SK-N-SH (cell line): ENCODE measurements around the gene DCTN3. TPM values are rescaled to one million over a fixed set of nuclear protein-coding genes. Genes with fewer than 3 reads are reported as not detected.

Source experiments
- CTCF ChIA-PET: fragments of 300-600, 350-600 bp; formaldehyde crosslinking; extraction: SDS; loops from one replicate; lab custom pipeline; 2021; lab: Yijun Ruan, JAX
- POLR2A ChIA-PET: fragments of 350-600 bp; sonication (Branson Sonifier 250); formaldehyde crosslinking; extraction: SDS; loops from one replicate; lab custom pipeline; 2020; ENCODE audit warnings: antibody characterized with exemption, inconsistent platforms; lab: Yijun Ruan, JAX
- DNase-seq: peaks from one replicate; pipeline ENCODE4 v3.0.0; 2012
- H2AFZ ChIP-seq: fragments of 200-600 bp; sonication (generic); 2 replicates; pipeline ENCODE4 v1.8.1; 2016; ENCODE audit warnings: antibody characterized with exemption, mild to moderate bottlenecking, low read depth
- H3F3A ChIP-seq: fragments of 200-600 bp; sonication (generic); replicated peaks from 2 replicates; pipeline ENCODE3; 2016; ENCODE audit warnings: antibody characterized with exemption, mild to moderate bottlenecking; ENCODE audit not compliant: insufficient read depth
- H3K27ac ChIP-seq, 2 experiments: fragments of 200-500 bp in 1 of 2; fragments of 200-600 bp in 1 of 2; sonication (Bioruptor generic) in 1 of 2; sonication (generic), shearing (Covaris generic) in 1 of 2; 2 replicates each; pipeline versions ENCODE4 v1.5.1 to v1.6.1; 2014 to 2016; ENCODE audit warnings: low read depth in 2 of 2, inconsistent platforms in 1 of 2, low read length in 1 of 2, mild to moderate bottlenecking in 1 of 2, mixed read lengths in 1 of 2
- H3K27me3 ChIP-seq: fragments of 200-600 bp; sonication (generic), shearing (Covaris generic); 2 replicates; pipeline ENCODE4 v1.6.1; 2016; ENCODE audit warnings: mixed run types; ENCODE audit not compliant: insufficient read depth
- H3K36me3 ChIP-seq, 2 experiments: fragments of 200-500 bp in 1 of 2; fragments of 200-600 bp in 1 of 2; sonication (Bioruptor generic) in 1 of 2; sonication (generic) in 1 of 2; replicated peaks in 1 of 2; 2 replicates each; pipeline versions ENCODE3 to v1.5.1; 2014 to 2016; ENCODE audit warnings: low read length in 1 of 2, mild to moderate bottlenecking in 1 of 2; ENCODE audit not compliant: insufficient read depth in 2 of 2, control insufficient read depth in 1 of 2
- H3K4me1 ChIP-seq, 2 experiments: fragments of 200-500 bp in 1 of 2; fragments of 200-600 bp in 1 of 2; sonication (Bioruptor generic) in 1 of 2; sonication (generic), shearing (Covaris generic) in 1 of 2; 2 replicates each; pipeline versions ENCODE4 v1.5.1 to v1.6.1; 2014 to 2016; ENCODE audit warnings: low read depth in 1 of 2, low read length in 1 of 2, mixed run types in 1 of 2; ENCODE audit not compliant: insufficient read depth in 2 of 2, control insufficient read depth in 1 of 2
- H3K4me2 ChIP-seq: fragments of 200-600 bp; sonication (generic), shearing (Covaris generic); 2 replicates; pipeline ENCODE4 v1.6.1; 2017; ENCODE audit warnings: mixed run types
- H3K4me3 ChIP-seq, 2 experiments: fragments of 200-500 bp in 1 of 2; fragments of 200-600 bp in 1 of 2; sonication (Bioruptor generic) in 1 of 2; sonication (generic), shearing (Covaris generic) in 1 of 2; 2 replicates each; pipeline versions ENCODE4 v1.5.1 to v1.8.1; 2014 to 2016; ENCODE audit warnings: low read depth in 2 of 2, inconsistent platforms in 1 of 2, low read length in 1 of 2, mild to moderate bottlenecking in 1 of 2, mixed read lengths in 1 of 2, moderate library complexity in 1 of 2
- H3K79me2 ChIP-seq: fragments of 200-600 bp; sonication (generic); 2 replicates; pipeline ENCODE4 v1.8.1; 2017; ENCODE audit warnings: mild to moderate bottlenecking; ENCODE audit not compliant: insufficient read depth
- H3K9ac ChIP-seq: fragments of 200-600 bp; sonication (generic); 2 replicates; pipeline ENCODE4 v1.6.1; 2017; ENCODE audit warnings: mixed run types
- H3K9me2 ChIP-seq: fragments of 200-600 bp; sonication (generic); 2 replicates; pipeline ENCODE4 v1.6.1; 2017; ENCODE audit warnings: mixed run types
- H3K9me3 ChIP-seq: fragments of 200-600 bp; sonication (generic); 2 replicates; pipeline ENCODE4 v1.6.1; 2017; ENCODE audit warnings: mixed run types, mild to moderate bottlenecking, moderate library complexity
- H4K20me1 ChIP-seq: fragments of 200-600 bp; sonication (generic); 2 replicates; pipeline ENCODE4 v1.6.1; 2017; ENCODE audit warnings: mild to moderate bottlenecking, mixed run types; ENCODE audit not compliant: insufficient read depth
- CHD2 ChIP-seq: fragments of 150-350 bp; IDR thresholded peaks from 2 replicates; pipeline ENCODE4 v1.6.1; 2018; ENCODE audit warnings: low read length; ENCODE audit not compliant: partially characterized antibody
- EP300 ChIP-seq, 2 experiments: IDR thresholded peaks; 2 replicates each; pipeline versions ENCODE4 v1.4.0 to v1.6.1; 2012; ENCODE audit warnings: borderline replicate concordance in 1 of 2, low read depth in 1 of 2, low read length in 1 of 2
- EZH2phosphoT487 ChIP-seq: fragments of 200-600 bp; sonication (generic); IDR thresholded peaks from 2 replicates; pipeline ENCODE4 v1.6.1; 2017; ENCODE audit warnings: low read depth, mixed run types, mild to moderate bottlenecking, antibody characterized with exemption, moderate library complexity, borderline replicate concordance
- FOSL2 ChIP-seq: IDR thresholded peaks from 2 replicates; pipeline ENCODE4 v1.4.0; 2012; ENCODE audit warnings: low read depth, mild to moderate bottlenecking, moderate library complexity, borderline replicate concordance
- FOXJ3 ChIP-seq: sonication (generic); formaldehyde crosslinking; IDR thresholded peaks from 2 replicates; pipeline ENCODE4 v1.5.1; 2020; ENCODE audit warnings: mild to moderate bottlenecking, missing genetic modification reagents
- FOXM1 ChIP-seq: IDR thresholded peaks from 2 replicates; pipeline ENCODE4 v1.4.0; 2012; ENCODE audit warnings: low read depth, mild to moderate bottlenecking
- GATA2 ChIP-seq: sonication (generic); formaldehyde crosslinking; IDR thresholded peaks from 2 replicates; pipeline ENCODE4 v1.5.0; 2020; ENCODE audit warnings: mild to moderate bottlenecking, missing genetic modification reagents
- MXI1 ChIP-seq: IDR thresholded peaks from 2 replicates; pipeline ENCODE4 v1.6.1; 2012; ENCODE audit warnings: mild to moderate bottlenecking, low read depth, low read length, improper control_type of control experiment
- NFIC ChIP-seq: IDR thresholded peaks from 2 replicates; pipeline ENCODE4 v1.4.0; 2012; ENCODE audit warnings: borderline replicate concordance
- RAD21 ChIP-seq: IDR thresholded peaks from 2 replicates; pipeline ENCODE4 v1.6.1; 2012; ENCODE audit warnings: mild to moderate bottlenecking, low read length
- SMC3 ChIP-seq: IDR thresholded peaks from 2 replicates; pipeline ENCODE4 v1.6.1; 2012; ENCODE audit warnings: low read depth, low read length, improper control_type of control experiment
- YY1 ChIP-seq: IDR thresholded peaks from 2 replicates; pipeline ENCODE4 v1.4.0; 2012; ENCODE audit warnings: low read depth, mild to moderate bottlenecking
- ZBTB33 ChIP-seq: IDR thresholded peaks from 2 replicates; pipeline ENCODE4 v1.4.0; 2012; ENCODE audit warnings: low read depth, borderline replicate concordance
- WGBS: methylation state at CpG from one replicate; pipeline ENCODE4 v1.1.6; 2017; ENCODE audit warnings: low lambda C conversion rate; 5-methylcytosine and 5-hydroxymethylcytosine counted together
- polyA plus RNA-seq, 3 experiments: library from polyadenylated mRNA; depleted of rRNA; stranded (reverse); fragments of >200 nt; gene quantifications; 2 replicates each; pipeline ENCODE4 v1.2.3, GENCODE V29; 2012
- TF ChIP-seq, protein P1 (sequence below): fragments of 200-600 bp; sonication (generic); IDR thresholded peaks from 2 replicates; pipeline ENCODE4 v1.6.1; 2017; ENCODE audit warnings: antibody characterized with exemption, mild to moderate bottlenecking, moderate library complexity
- TF ChIP-seq, protein P2 (sequence below): IDR thresholded peaks from 2 replicates; pipeline ENCODE4 v1.4.0; 2012; ENCODE audit warnings: low read depth

DCTN3 gene
- polyA plus RNA-seq, 1 of the 3 experiments (the other 2 are of a cell fraction): 300 TPM

DNA sequence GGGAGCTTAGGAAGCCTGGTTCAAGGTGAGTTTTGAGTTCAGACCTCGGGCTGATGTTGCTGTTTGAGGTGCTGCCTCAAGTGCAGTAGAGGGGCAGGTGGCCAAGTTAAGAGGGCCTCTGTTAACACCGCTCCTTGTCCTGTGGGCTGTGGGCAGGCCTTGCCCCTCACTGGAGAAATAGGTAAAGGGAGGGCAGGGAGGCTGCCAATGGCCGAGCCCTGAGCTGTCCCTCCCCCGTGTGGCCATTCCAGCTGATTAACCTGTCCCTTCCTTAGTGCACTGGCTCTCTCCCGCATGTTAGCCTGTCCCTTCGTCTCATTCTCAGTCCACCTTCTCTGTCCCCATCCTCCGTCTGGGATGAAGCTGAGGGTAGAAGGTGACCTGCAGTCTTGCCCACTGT is 52.2 kb downstream of the DCTN3 start:
- Histone ChIP-seq H3F3A (no peaks in the 10 kb centered on the region), H4K20me1 (no peaks in the 10 kb centered on the region), H2AFZ (no peak overlapping the region), H3K4me2 (no peak overlapping the region), H3K9me3 (no peaks in the 10 kb centered on the region), H3K9ac (no peak overlapping the region), H3K9me2 (no peaks in the 10 kb centered on the region), H3K27ac (peak overlapping the region in 1 of 2 experiments; percentile 94; a peak in 1 of 4 replicates), H3K79me2 (no peaks in the 10 kb centered on the region), H3K4me1 (peaks cover 0 to 80% of the 10 kb centered on the region in 2 experiments; a peak in 2 of 4 replicates), H3K27me3 (no peaks in the 10 kb centered on the region; the same call in 1 of the 2 replicates), H3K4me3 (no peak overlapping the region), H3K36me3 (no peaks in the 10 kb centered on the region)
- POLR2A ChIA-PET: no interaction called here
- TF ChIP-seq CHD2: no peak
- no peak for DNase-seq
- WGBS: 86% methylated on average over 7 of the region's 7 CpGs
- CTCF ChIA-PET: interaction anchor here (1.0 to 5.9 kb wide), 6 partner anchors 8 to 189 kb away, joined by 3 to 59 read pairs (median 7); no protein-coding TSS in a partner anchor

DNA sequence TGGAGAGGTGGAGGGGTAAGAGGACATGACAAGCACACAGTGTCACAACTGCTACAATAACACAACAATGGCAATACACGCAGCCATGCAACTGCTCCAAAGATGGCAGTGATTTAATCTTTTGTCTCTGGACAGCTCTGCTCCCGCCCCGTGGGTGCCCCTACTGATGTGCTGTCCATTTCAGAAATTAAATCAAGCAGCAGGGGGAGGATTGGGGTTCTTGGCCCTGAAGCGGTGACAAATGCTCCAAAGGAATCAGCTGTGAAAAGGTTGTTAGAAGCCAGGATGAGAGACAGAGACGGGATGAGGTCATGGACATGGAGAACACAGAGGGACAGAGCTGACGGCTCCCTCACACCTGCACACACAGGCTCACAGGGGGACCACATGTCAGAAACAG is 53.3 kb downstream of the DCTN3 start:
- CTCF ChIA-PET: interaction anchor here (0.6 to 5.9 kb wide), 9 partner anchors 12 to 188 kb away, joined by 3 to 59 read pairs (median 3); no protein-coding TSS in a partner anchor

More for the DNA sequence above, 53.3 kb downstream of the DCTN3 start:
- no peak overlapping the region for H2AFZ ChIP-seq
- no peak overlapping the region for H3K4me2 ChIP-seq
- DNase-seq: peak; percentile 79
- peak overlapping the region in 1 of 2 experiments; percentile 94; a peak in 2 of 4 replicates for H3K27ac ChIP-seq
- POLR2A ChIA-PET: interaction anchor here (0.7 kb wide), 1 partner anchor 13 kb away, joined by 3 read pairs; no protein-coding TSS in a partner anchor
- H3K9me2 ChIP-seq: no peaks in the 10 kb centered on the region
- no peak overlapping the region for H3K9ac ChIP-seq
- no peaks in the 10 kb centered on the region for H3K79me2 ChIP-seq
- WGBS: 40% methylated on average over 6 of the region's 6 CpGs
- TF ChIP-seq MXI1 (peak; percentile 75), FOXM1 (no peak), EZH2phosphoT487 (no peak), RAD21 (peak; percentile 24; the same call in 1 of the 2 replicates), YY1 (no peak), CHD2 (peak; percentile 66), GATA2 (CRISPR knock-in tag) (peak; percentile 79), ZBTB33 (no peak), SMC3 (no peak), NFIC (no peak), EP300 (IDR thresholded peaks at IDR 0.05; ENCODE audit: borderline replicate concordance in 1 of 2, low read depth in 1 of 2, low read length in 1 of 2) (peak in 1 of 2 experiments; percentile 72; a peak in 1 of 4 replicates), FOSL2 (no peak), FOXJ3 (CRISPR knock-in tag) (peak; percentile 73)
- TF ChIP-seq, protein P1, sequence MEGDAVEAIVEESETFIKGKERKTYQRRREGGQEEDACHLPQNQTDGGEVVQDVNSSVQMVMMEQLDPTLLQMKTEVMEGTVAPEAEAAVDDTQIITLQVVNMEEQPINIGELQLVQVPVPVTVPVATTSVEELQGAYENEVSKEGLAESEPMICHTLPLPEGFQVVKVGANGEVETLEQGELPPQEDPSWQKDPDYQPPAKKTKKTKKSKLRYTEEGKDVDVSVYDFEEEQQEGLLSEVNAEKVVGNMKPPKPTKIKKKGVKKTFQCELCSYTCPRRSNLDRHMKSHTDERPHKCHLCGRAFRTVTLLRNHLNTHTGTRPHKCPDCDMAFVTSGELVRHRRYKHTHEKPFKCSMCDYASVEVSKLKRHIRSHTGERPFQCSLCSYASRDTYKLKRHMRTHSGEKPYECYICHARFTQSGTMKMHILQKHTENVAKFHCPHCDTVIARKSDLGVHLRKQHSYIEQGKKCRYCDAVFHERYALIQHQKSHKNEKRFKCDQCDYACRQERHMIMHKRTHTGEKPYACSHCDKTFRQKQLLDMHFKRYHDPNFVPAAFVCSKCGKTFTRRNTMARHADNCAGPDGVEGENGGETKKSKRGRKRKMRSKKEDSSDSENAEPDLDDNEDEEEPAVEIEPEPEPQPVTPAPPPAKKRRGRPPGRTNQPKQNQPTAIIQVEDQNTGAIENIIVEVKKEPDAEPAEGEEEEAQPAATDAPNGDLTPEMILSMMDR: no peak
- TF ChIP-seq, protein P2, sequence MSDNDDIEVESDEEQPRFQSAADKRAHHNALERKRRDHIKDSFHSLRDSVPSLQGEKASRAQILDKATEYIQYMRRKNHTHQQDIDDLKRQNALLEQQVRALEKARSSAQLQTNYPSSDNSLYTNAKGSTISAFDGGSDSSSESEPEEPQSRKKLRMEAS: no peak
- H3K27me3 ChIP-seq: no peaks in the 10 kb centered on the region; the same call in 1 of the 2 replicates
- no peaks in the 10 kb centered on the region for H3K9me3 ChIP-seq
- no peaks in the 10 kb centered on the region for H4K20me1 ChIP-seq
- H3K36me3 ChIP-seq: no peaks in the 10 kb centered on the region
- peaks cover 0 to 70% of the 10 kb centered on the region in 2 experiments; a peak in 2 of 4 replicates for H3K4me1 ChIP-seq
- no peak overlapping the region for H3K4me3 ChIP-seq
- H3F3A ChIP-seq: no peaks in the 10 kb centered on the region
